Cardiac muscle cell (in vitro differentiated cells and primary cell): ENCODE results near the gene CD33. TPM values are rescaled to one million over a fixed set of nuclear protein-coding genes. Genes with fewer than 3 reads are reported as not detected.

Experiments
- DNase-seq, 2 donors: peaks; one replicate each; pipeline versions ENCODE4 v3.0.0 to v3.0.0-alpha.2; 2010 to 2017; ENCODE audit warnings: low read depth in 1 of 2, low spot score in 1 of 2
- H3K27ac ChIP-seq: fragments of 200-600 bp; sonication (generic); 2 replicates; pipeline ENCODE4 v1.5.1; 2016
- H3K27me3 ChIP-seq: fragments of 200-600 bp; sonication (generic); 2 replicates; pipeline ENCODE4 v1.6.0; 2016; ENCODE audit warnings: control low read depth
- H3K36me3 ChIP-seq: fragments of 200-600 bp; sonication (generic); 2 replicates; pipeline ENCODE4 v1.5.1; 2016; ENCODE audit warnings: control low read depth
- H3K4me1 ChIP-seq: fragments of 200-600 bp; sonication (generic); 2 replicates; pipeline ENCODE4 v1.8.1; 2017; ENCODE audit warnings: low read depth, mild to moderate bottlenecking, mixed run types
- H3K4me3 ChIP-seq: fragments of 200-600 bp; sonication (generic); 2 replicates; pipeline ENCODE4 v1.5.1; 2016; ENCODE audit warnings: mild to moderate bottlenecking
- H3K9me3 ChIP-seq: fragments of 200-600 bp; sonication (generic); 2 replicates; pipeline ENCODE4 v1.5.1; 2017; ENCODE audit warnings: low read depth, mild to moderate bottlenecking, control low read depth
- CTCF ChIP-seq: IDR thresholded peaks from 2 replicates; pipeline ENCODE4 v1.5.1; 2012; ENCODE audit warnings: low read depth, mild to moderate bottlenecking, low read length
- polyA plus RNA-seq: library from polyadenylated mRNA; unstranded; fragments of >200 nt; fragmentation: Nextera tagmentation; extraction: Ambion mirVana; gene quantifications from 2 replicates; pipeline ENCODE4 v1.2.1, GENCODE V29; 2016
- total RNA-seq: library from RNA; depleted of rRNA; stranded (reverse); fragments of >200 nt; gene quantifications from 2 replicates; pipeline ENCODE4 v1.2.3, GENCODE V29; 2016

CD33 gene
- total and polyA plus RNA-seq, 2 experiments from 2014 or later = not detected

GRCh38 chr19:51259348-51260245 is 34.7 kb downstream of the CD33 start:
- no peaks in the 10 kb centered on the region for H3K36me3 ChIP-seq
- no peaks in the 10 kb centered on the region for H3K27me3 ChIP-seq
- peak; percentile 89 for TF ChIP-seq CTCF
- DNase-seq = peak; percentile 27 to 54
- H3K4me1 ChIP-seq = no peaks in the 10 kb centered on the region
- no peak overlapping the region for H3K4me3 ChIP-seq
- H3K9me3 ChIP-seq = no peaks in the 10 kb centered on the region
- no peak overlapping the region for H3K27ac ChIP-seq

- no peak for DNase-seq
- H3K4me3 ChIP-seq = no peak overlapping the region
Measured at GRCh38 chr19:51263808-51264207, 38.9 kb downstream of the CD33 start.

GRCh38 chr19:51271067-51271466 is 46.2 kb downstream of the CD33 start:
- Histone ChIP-seq H3K36me3 (no peaks in the 10 kb centered on the region), H3K27me3 (no peaks in the 10 kb centered on the region), H3K4me1 (no peaks in the 10 kb centered on the region), H3K4me3 (no peak overlapping the region), H3K9me3 (no peaks in the 10 kb centered on the region), H3K27ac (no peak overlapping the region)
- no peak for DNase-seq
- no peak for TF ChIP-seq CTCF

More at GRCh38 chr19:51263808-51264207, 38.9 kb downstream of the CD33 start:
- Histone ChIP-seq H3K27me3 (no peaks in the 10 kb centered on the region), H3K4me1 (no peaks in the 10 kb centered on the region), H3K27ac (no peak overlapping the region), H3K9me3 (no peaks in the 10 kb centered on the region), H3K36me3 (no peaks in the 10 kb centered on the region)
- no peak for TF ChIP-seq CTCF

- no peak overlapping the region for H3K4me3 ChIP-seq
- no peaks in the 10 kb centered on the region for H3K27me3 ChIP-seq
- H3K9me3 ChIP-seq = no peaks in the 10 kb centered on the region
- no peak overlapping the region for H3K27ac ChIP-seq
- no peaks in the 10 kb centered on the region for H3K36me3 ChIP-seq
- no peaks in the 10 kb centered on the region for H3K4me1 ChIP-seq
- no peak for DNase-seq
- no peak for TF ChIP-seq CTCF
Measured at GRCh38 chr19:51272183-51272810, 47.4 kb downstream of the CD33 start.

GRCh38 chr19:51274049-51274770 is 49.3 kb downstream of the CD33 start:
- DNase-seq = no peak
- H3K27ac ChIP-seq = no peak overlapping the region
- no peaks in the 10 kb centered on the region for H3K36me3 ChIP-seq
- no peaks in the 10 kb centered on the region for H3K4me1 ChIP-seq
- no peaks in the 10 kb centered on the region for H3K9me3 ChIP-seq
- H3K4me3 ChIP-seq = no peak overlapping the region
- no peaks in the 10 kb centered on the region for H3K27me3 ChIP-seq
- TF ChIP-seq CTCF = no peak
